Caco-2 (cell line): Measurements from ENCODE around the gene SLC17A2. TPM values are rescaled to one million over a fixed set of nuclear protein-coding genes. Genes with fewer than 3 reads are reported as not detected.

Experiments
- BruUV-seq: library from RNA; stranded (reverse); fragments of 400-500 nt; replicated peaks from 2 replicates; lab custom pipeline; 2021; lab: Mats Ljungman, UMichigan
- CTCF ChIA-PET: fragments of 300-600 bp; sonication (Branson Sonifier 250); formaldehyde crosslinking; loops from one replicate; lab custom pipeline; 2022; ENCODE audit warnings: antibody characterized with exemption; lab: Charles Lee
- POLR2A ChIA-PET: fragments of 300-600 bp; sonication (Branson Sonifier 250); formaldehyde crosslinking; loops from one replicate; lab custom pipeline; 2022; ENCODE audit warnings: antibody characterized with exemption; lab: Charles Lee
- DNase-seq, 2 experiments: peaks; one replicate each; pipeline versions ENCODE4 v3.0.0 to v3.0.0-alpha.2; 2020 to 2022
- H3K27me3 ChIP-seq: replicated peaks from 2 replicates; pipeline ENCODE4 v1.6.0; 2011; ENCODE audit warnings: low read length; ENCODE audit not compliant: control insufficient read depth, insufficient read depth
- H3K36me3 ChIP-seq: 2 replicates; pipeline ENCODE4 v1.5.1; 2011; ENCODE audit warnings: low read length; ENCODE audit not compliant: control insufficient read depth, insufficient read depth
- H3K4me1 ChIP-seq: fragments of 250-450 bp; sonication (Bioruptor Pico); 2 replicates; pipeline ENCODE4 v1.5.1; 2020; ENCODE audit warnings: mild to moderate bottlenecking
- H3K4me3 ChIP-seq: 2 replicates; pipeline ENCODE4 v1.5.1; 2011; ENCODE audit warnings: low read depth, mild to moderate bottlenecking, control low read depth, low read length
- H3K9me3 ChIP-seq: fragments of 250-450 bp; sonication (Bioruptor Pico); 2 replicates; pipeline ENCODE4 v1.5.1; 2020; ENCODE audit warnings: mild to moderate bottlenecking, moderate library complexity
- H3K27ac Mint-ChIP-seq: one replicate; pipeline ENCODE4 v1.8.0; 2022; ENCODE audit warnings: mixed read lengths; ENCODE audit not compliant: unreplicated experiment
- H3K27me3 Mint-ChIP-seq: one replicate; pipeline ENCODE4 v1.8.0; 2022; ENCODE audit warnings: mixed read lengths; ENCODE audit not compliant: insufficient read depth, unreplicated experiment
- H3K36me3 Mint-ChIP-seq: one replicate; pipeline ENCODE4 v1.8.0; 2022; ENCODE audit warnings: mild to moderate bottlenecking, mixed read lengths; ENCODE audit not compliant: insufficient read depth, unreplicated experiment
- H3K4me1 Mint-ChIP-seq: one replicate; pipeline ENCODE4 v1.8.0; 2022; ENCODE audit warnings: low read depth, mixed read lengths; ENCODE audit not compliant: unreplicated experiment
- H3K4me3 Mint-ChIP-seq: one replicate; pipeline ENCODE4 v1.8.0; 2022; ENCODE audit warnings: mild to moderate bottlenecking, moderate library complexity, mixed read lengths; ENCODE audit not compliant: unreplicated experiment
- H3K9me3 Mint-ChIP-seq: one replicate; pipeline ENCODE4 v1.8.0; 2022; ENCODE audit warnings: mixed read lengths; ENCODE audit not compliant: unreplicated experiment
- intact Hi-C: fragments of 100-400 bp; cut with micrococcal nuclease; formaldehyde crosslinking; loops from one replicate; pipeline ENCODE4 v1.10.0; 2022; ENCODE audit not compliant: unreplicated experiment
- total RNA-seq: library from RNA; stranded (reverse); gene quantifications from 2 replicates; pipeline ENCODE4 v1.2.3, GENCODE V29; 2022
- TF ChIP-seq, protein P1 (sequence below), 2 experiments: fragments of 200-600 bp in 1 of 2; IDR thresholded peaks; 1 replicate in 1 of 2; 2 replicates in 1 of 2; pipeline versions ENCODE4 v1.5.1 to v1.8.0; 2011 to 2022; ENCODE audit warnings: antibody characterized with exemption in 1 of 2, control low read depth in 1 of 2, inconsistent platforms in 1 of 2, low read depth in 1 of 2, low read length in 1 of 2, mild to moderate bottlenecking in 1 of 2, moderate library complexity in 1 of 2; ENCODE audit not compliant: insufficient read depth in 1 of 2, severe bottlenecking in 1 of 2, unreplicated experiment in 1 of 2

SLC17A2 gene
- total RNA-seq, 1 experiment from 2014 or later: not detected

DNA sequence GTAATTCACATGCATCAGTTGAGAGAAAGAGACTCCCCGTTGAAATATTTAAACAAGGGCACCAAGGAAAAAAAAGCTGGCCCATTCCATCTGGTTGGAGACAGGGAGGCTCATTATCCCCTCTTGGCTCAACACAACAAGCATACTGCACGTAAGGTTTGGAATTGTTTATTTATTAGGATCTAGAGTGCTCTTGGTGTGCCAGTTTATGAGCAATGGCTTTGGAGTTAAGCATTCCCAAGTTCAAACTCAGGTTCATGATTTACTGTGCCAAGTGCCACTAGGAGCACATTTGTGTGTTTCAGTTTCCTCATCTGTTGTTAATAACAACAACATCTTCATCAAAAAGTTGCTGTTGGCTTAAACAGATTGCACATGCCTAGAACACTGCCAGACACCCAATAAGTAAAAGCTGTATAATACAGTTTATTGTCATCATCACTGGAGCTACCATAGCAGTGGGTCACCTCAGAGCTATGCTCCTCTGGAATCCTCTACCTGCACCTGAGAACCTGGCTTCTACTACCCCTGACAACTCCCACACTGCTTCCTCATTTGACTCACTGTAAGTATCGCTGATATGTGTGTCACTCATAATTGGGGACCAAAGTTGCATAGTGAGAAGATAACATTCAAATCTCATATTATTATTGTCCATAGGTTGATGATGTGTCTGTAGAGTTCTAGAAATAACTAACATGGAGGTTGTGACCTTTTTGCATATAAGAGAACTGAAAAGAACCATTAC, 61.9 kb downstream of the SLC17A2 start:
- ChIA-PET POLR2A (no interaction called here), CTCF (no interaction called here)
- H3K27me3 Mint-ChIP-seq: peaks cover 12% of the 10 kb centered on the region
- no peaks in the 10 kb centered on the region for H3K9me3 Mint-ChIP-seq
- H3K27me3 ChIP-seq: no peaks in the 10 kb centered on the region; the same call in 1 of the 2 replicates
- no TSS peak for BruUV-seq
- TF ChIP-seq, protein P1, sequence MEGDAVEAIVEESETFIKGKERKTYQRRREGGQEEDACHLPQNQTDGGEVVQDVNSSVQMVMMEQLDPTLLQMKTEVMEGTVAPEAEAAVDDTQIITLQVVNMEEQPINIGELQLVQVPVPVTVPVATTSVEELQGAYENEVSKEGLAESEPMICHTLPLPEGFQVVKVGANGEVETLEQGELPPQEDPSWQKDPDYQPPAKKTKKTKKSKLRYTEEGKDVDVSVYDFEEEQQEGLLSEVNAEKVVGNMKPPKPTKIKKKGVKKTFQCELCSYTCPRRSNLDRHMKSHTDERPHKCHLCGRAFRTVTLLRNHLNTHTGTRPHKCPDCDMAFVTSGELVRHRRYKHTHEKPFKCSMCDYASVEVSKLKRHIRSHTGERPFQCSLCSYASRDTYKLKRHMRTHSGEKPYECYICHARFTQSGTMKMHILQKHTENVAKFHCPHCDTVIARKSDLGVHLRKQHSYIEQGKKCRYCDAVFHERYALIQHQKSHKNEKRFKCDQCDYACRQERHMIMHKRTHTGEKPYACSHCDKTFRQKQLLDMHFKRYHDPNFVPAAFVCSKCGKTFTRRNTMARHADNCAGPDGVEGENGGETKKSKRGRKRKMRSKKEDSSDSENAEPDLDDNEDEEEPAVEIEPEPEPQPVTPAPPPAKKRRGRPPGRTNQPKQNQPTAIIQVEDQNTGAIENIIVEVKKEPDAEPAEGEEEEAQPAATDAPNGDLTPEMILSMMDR (IDR thresholded peaks at IDR 0.05; ENCODE audit: insufficient read depth in 1 of 2, low read depth in 1 of 2, low read length in 1 of 2, severe bottlenecking in 1 of 2, unreplicated experiment in 1 of 2): no peak
- no peaks in the 10 kb centered on the region for H3K36me3 ChIP-seq
- H3K9me3 ChIP-seq: no peaks in the 10 kb centered on the region
- no peaks in the 10 kb centered on the region for H3K36me3 Mint-ChIP-seq
- no peaks in the 10 kb centered on the region for H3K4me1 ChIP-seq
- H3K4me1 Mint-ChIP-seq: no peaks in the 10 kb centered on the region
- no peak for DNase-seq
- intact Hi-C loops: no loop called here
- H3K4me3 Mint-ChIP-seq: no peak overlapping the region
- no peak overlapping the region for H3K27ac Mint-ChIP-seq
- H3K4me3 ChIP-seq: no peak overlapping the region

DNA sequence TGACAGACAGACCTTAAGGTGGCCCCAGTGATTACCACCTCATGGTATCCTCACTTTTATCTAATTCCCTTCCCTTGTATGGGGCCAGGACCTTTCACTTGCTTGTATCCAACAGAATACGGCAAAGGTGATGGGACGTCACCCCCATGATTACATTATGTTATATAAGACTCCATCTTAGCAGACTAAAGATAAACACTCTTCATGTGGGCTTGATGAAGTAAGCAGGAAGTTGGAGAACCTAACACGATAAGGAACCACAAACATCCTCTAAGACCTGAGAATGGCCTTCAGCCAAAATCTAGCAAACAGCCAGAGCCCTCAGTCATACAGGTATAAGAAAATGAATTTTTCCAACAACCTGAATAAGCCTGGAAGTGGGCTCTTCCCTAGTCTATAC, 64.5 kb downstream of the SLC17A2 start:
- POLR2A ChIA-PET: no interaction called here
- CTCF ChIA-PET: no interaction called here
- no peaks in the 10 kb centered on the region; the same call in 1 of the 2 replicates for H3K27me3 ChIP-seq
- DNase-seq: no peak
- Mint-ChIP-seq H3K27me3 (peaks cover 12% of the 10 kb centered on the region), H3K36me3 (no peaks in the 10 kb centered on the region), H3K4me3 (no peak overlapping the region), H3K4me1 (no peaks in the 10 kb centered on the region), H3K9me3 (no peaks in the 10 kb centered on the region), H3K27ac (no peak overlapping the region)
- BruUV-seq: no TSS peak
- no peaks in the 10 kb centered on the region for H3K9me3 ChIP-seq
- no peak overlapping the region for H3K4me3 ChIP-seq
- H3K36me3 ChIP-seq: no peaks in the 10 kb centered on the region
- H3K4me1 ChIP-seq: no peaks in the 10 kb centered on the region
- intact Hi-C loops: no loop called here
- TF ChIP-seq, protein P1 (IDR thresholded peaks at IDR 0.05; ENCODE audit: insufficient read depth in 1 of 2, low read depth in 1 of 2, low read length in 1 of 2, severe bottlenecking in 1 of 2, unreplicated experiment in 1 of 2): no peak

DNA sequence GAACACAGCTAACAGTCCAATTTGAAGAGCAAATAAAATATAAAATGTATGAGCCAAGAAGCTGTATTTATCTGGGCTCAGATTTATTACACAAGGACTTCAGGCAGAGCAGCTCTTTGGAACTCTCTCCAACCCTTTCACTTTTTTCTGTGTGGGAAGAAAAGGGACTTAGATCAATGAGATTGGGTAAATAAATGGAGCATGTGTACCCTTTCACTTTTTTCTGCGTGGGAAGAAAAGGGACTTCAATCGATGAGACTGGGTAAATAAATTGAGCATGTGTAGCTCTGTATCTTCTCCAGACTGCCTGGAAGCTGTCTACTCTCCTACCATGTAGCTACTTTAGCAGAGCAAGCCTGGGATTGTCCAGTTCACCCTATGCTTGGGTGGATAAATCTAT, 67.1 kb downstream of the SLC17A2 start:
- Mint-ChIP-seq H3K27me3 (peaks cover 14% of the 10 kb centered on the region), H3K36me3 (no peaks in the 10 kb centered on the region), H3K4me1 (no peaks in the 10 kb centered on the region), H3K9me3 (no peaks in the 10 kb centered on the region), H3K4me3 (no peak overlapping the region), H3K27ac (no peak overlapping the region)
- no peaks in the 10 kb centered on the region; the same call in 1 of the 2 replicates for H3K27me3 ChIP-seq
- intact Hi-C loops: no loop called here
- H3K4me1 ChIP-seq: no peaks in the 10 kb centered on the region
- H3K36me3 ChIP-seq: no peaks in the 10 kb centered on the region
- DNase-seq: no peak
- CTCF ChIA-PET: no interaction called here
- no peak overlapping the region for H3K4me3 ChIP-seq
- POLR2A ChIA-PET: no interaction called here
- BruUV-seq: no TSS peak
- H3K9me3 ChIP-seq: no peaks in the 10 kb centered on the region
- TF ChIP-seq, protein P1 (IDR thresholded peaks at IDR 0.05; ENCODE audit: insufficient read depth in 1 of 2, low read depth in 1 of 2, low read length in 1 of 2, severe bottlenecking in 1 of 2, unreplicated experiment in 1 of 2): no peak

Other genes starting within 250 kb of the SLC17A2 start
- 0.36 and 0.37 TPM in 2 replicates for gene SLC17A4, start 175.9 kb downstream of the SLC17A2 start, total RNA-seq
- gene SLC17A1, start 98.6 kb downstream of the SLC17A2 start, total RNA-seq: not detected in 2 replicates
- not detected in 2 replicates for gene SLC17A3, start 56.4 kb downstream of the SLC17A2 start, total RNA-seq
- 0.53 and 0.70 TPM in 2 replicates for gene TRIM38, start 32.1 kb upstream of the SLC17A2 start, total RNA-seq
- 5.7 and 7.4 TPM in 2 replicates for gene HFE, start 156.7 kb upstream of the SLC17A2 start, total RNA-seq